Vagina (tissue), 2 donors: Measurements from ENCODE around the gene TMC4.

Source experiments
- POLR2A ChIP-seq, 2 donors: fragments of 450-650 bp; IDR thresholded peaks; one replicate each; pipeline ENCODE4 v1.6.1; 2017; ENCODE audit warnings: antibody characterized with exemption in 2 of 2, mild to moderate bottlenecking in 2 of 2, moderate library complexity in 2 of 2
- POLR2AphosphoS5 ChIP-seq, 2 donors: sonication (generic); formaldehyde crosslinking; IDR thresholded peaks; one replicate each; pipeline ENCODE4 v1.9.0; 2017; ENCODE audit warnings: antibody characterized with exemption in 2 of 2, mild to moderate bottlenecking in 2 of 2, low read depth in 1 of 2; ENCODE audit not compliant: insufficient read depth in 1 of 2
- TF ChIP-seq, protein P1 (sequence below), 3 experiments: fragments of 450-650 bp in 2 of 3; fragments of 200-600 bp in 1 of 3; sonication (generic) in 1 of 3; IDR thresholded peaks; one replicate each; pipeline ENCODE4 v1.5.1; 2017 to 2019; ENCODE audit warnings: antibody characterized with exemption in 3 of 3, mild to moderate bottlenecking in 2 of 3, moderate library complexity in 2 of 3

GRCh38 chr19:54121259-54121658 is 51.7 kb downstream of the TMC4 start:
- TF ChIP-seq POLR2A (IDR thresholded peaks at IDR 0.05) (no peak), POLR2AphosphoS5 (IDR thresholded peaks at IDR 0.05; ENCODE audit: insufficient read depth in 1 of 2, low read depth in 1 of 2) (no peak)
- TF ChIP-seq, protein P1, sequence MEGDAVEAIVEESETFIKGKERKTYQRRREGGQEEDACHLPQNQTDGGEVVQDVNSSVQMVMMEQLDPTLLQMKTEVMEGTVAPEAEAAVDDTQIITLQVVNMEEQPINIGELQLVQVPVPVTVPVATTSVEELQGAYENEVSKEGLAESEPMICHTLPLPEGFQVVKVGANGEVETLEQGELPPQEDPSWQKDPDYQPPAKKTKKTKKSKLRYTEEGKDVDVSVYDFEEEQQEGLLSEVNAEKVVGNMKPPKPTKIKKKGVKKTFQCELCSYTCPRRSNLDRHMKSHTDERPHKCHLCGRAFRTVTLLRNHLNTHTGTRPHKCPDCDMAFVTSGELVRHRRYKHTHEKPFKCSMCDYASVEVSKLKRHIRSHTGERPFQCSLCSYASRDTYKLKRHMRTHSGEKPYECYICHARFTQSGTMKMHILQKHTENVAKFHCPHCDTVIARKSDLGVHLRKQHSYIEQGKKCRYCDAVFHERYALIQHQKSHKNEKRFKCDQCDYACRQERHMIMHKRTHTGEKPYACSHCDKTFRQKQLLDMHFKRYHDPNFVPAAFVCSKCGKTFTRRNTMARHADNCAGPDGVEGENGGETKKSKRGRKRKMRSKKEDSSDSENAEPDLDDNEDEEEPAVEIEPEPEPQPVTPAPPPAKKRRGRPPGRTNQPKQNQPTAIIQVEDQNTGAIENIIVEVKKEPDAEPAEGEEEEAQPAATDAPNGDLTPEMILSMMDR (IDR thresholded peaks at IDR 0.05), result no peak
